ENCODE data around the gene LARGE1. TPM values are rescaled to one million over a fixed set of nuclear protein-coding genes. Genes with fewer than 3 reads are reported as not detected.

The LARGE1 gene
- total RNA-seq, 1 donor from 2014 or later, result 81.2 TPM

DNA sequence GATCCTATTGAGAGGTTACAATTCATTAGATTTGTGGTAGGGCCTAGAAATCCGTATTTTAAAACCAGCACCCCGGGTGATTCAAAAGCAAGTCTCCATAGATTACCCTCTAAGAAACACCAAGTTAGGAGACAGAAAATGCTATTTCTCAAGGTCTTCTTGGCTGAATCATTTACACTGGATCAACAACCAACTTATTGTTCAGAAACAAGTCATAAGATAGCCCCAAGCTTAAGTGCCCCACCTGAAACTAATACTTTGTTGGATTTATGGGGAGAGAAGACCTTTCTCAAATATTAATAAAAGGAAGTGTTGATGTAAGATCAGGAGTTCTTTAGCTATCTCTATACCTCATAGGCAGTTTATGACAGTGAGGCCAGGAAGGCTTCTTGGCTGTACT lies 345.2 kb downstream of the LARGE1 start:
- no peak for DNase-seq
- Mint-ChIP-seq H3K36me3 (ENCODE audit: unreplicated experiment) (no peaks in the 10 kb centered on the region), H3K9me3 (ENCODE audit: unreplicated experiment) (peaks cover 5% of the 10 kb centered on the region), H3K4me1 (ENCODE audit: low read depth, unreplicated experiment) (no peaks in the 10 kb centered on the region), H3K27me3 (ENCODE audit: unreplicated experiment) (no peaks in the 10 kb centered on the region), H3K27ac (ENCODE audit: unreplicated experiment) (no peak overlapping the region), H3K4me3 (ENCODE audit: unreplicated experiment) (no peak overlapping the region)
- TF ChIP-seq CTCF (IDR thresholded peaks at IDR 0.05; ENCODE audit: partially characterized antibody, unreplicated experiment), result no peak

DNA sequence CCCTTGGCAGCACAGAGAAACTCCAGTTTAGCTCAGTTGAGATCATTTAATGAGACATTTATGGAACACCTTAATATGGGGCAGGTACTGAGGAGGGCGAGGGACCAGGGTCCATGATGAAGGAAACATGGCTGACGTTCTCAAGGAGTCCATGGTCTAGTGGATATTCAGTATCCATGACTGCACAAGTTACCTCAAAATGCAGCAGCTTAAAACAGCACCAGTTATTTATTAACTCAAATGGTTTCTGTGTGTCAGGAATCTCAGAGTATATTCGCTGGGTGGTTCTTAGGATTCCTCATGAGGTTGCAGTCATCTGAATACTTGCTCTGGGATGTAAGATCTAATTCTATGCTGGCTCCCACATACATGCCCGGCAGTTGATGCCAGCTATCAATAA lies 346.8 kb downstream of the LARGE1 start:
- H3K36me3 Mint-ChIP-seq (ENCODE audit: unreplicated experiment), result no peaks in the 10 kb centered on the region
- H3K27me3 Mint-ChIP-seq (ENCODE audit: unreplicated experiment), result no peaks in the 10 kb centered on the region
- H3K9me3 Mint-ChIP-seq (ENCODE audit: unreplicated experiment), result no peaks in the 10 kb centered on the region
- H3K4me1 Mint-ChIP-seq (ENCODE audit: low read depth, unreplicated experiment), result peaks cover 9% of the 10 kb centered on the region
- no peak overlapping the region for H3K27ac Mint-ChIP-seq (ENCODE audit: unreplicated experiment)
- no peak overlapping the region for H3K4me3 Mint-ChIP-seq (ENCODE audit: unreplicated experiment)
- no peak for TF ChIP-seq CTCF (IDR thresholded peaks at IDR 0.05; ENCODE audit: partially characterized antibody, unreplicated experiment)
- DNase-seq, result no peak

DNA sequence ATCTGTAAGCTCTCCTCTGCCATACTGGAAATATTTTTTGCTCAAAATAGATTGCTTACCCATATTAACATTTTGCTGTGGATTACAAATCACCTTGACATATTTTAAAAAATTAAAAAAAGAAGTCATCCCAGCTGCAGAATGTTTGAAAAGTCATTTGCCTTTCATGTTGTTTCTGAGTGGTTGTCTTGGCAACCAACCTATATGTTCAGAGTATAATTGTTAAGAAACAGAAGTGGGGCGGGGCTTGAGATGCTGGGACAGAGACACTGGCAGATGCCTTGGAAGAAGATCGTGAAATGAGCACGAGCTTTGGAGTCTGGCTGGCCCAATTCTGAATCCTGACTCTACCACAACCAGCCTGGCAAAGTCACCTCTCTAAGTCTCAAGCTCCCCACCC lies 348.2 kb downstream of the LARGE1 start:
- Mint-ChIP-seq H3K9me3 (ENCODE audit: unreplicated experiment) (no peaks in the 10 kb centered on the region), H3K27me3 (ENCODE audit: unreplicated experiment) (peaks cover 4% of the 10 kb centered on the region), H3K4me3 (ENCODE audit: unreplicated experiment) (no peak overlapping the region), H3K36me3 (ENCODE audit: unreplicated experiment) (no peaks in the 10 kb centered on the region), H3K27ac (ENCODE audit: unreplicated experiment) (no peak overlapping the region), H3K4me1 (ENCODE audit: low read depth, unreplicated experiment) (peaks cover 12% of the 10 kb centered on the region)
- no peak for DNase-seq
- no peak for TF ChIP-seq CTCF (IDR thresholded peaks at IDR 0.05; ENCODE audit: partially characterized antibody, unreplicated experiment)

DNA sequence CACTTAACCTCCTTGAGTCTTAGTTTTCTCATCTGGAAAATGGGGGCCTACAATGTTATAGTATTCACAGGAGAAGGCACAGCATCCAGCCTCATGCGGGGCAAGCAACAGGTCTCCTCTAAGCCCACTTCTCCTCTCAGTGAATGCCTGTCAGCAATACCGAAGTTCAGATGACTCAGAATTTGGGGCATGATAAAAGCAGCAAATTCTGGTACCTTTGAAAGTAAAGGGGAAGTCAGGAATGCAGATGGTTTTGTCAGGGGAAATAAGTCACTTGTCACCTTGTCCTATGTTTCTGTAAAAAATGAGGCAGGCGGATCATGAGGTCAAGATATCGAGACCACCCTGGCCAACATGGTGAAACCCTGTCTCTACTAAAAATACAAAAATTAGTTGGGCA lies 350.2 kb downstream of the LARGE1 start:
- Mint-ChIP-seq H3K4me1 (ENCODE audit: low read depth, unreplicated experiment) (peaks cover 12% of the 10 kb centered on the region), H3K9me3 (ENCODE audit: unreplicated experiment) (no peaks in the 10 kb centered on the region), H3K36me3 (ENCODE audit: unreplicated experiment) (no peaks in the 10 kb centered on the region), H3K27me3 (ENCODE audit: unreplicated experiment) (peaks cover 4% of the 10 kb centered on the region), H3K27ac (ENCODE audit: unreplicated experiment) (no peak overlapping the region), H3K4me3 (ENCODE audit: unreplicated experiment) (no peak overlapping the region)
- no peak for TF ChIP-seq CTCF (IDR thresholded peaks at IDR 0.05; ENCODE audit: partially characterized antibody, unreplicated experiment)
- no peak for DNase-seq

GRCh38 chr22:33569559-33569958 lies 350.7 kb downstream of the LARGE1 start:
- no peak overlapping the region for H3K27ac Mint-ChIP-seq (ENCODE audit: unreplicated experiment)

More at GRCh38 chr22:33569559-33569958, 350.7 kb downstream of the LARGE1 start:
- no peaks in the 10 kb centered on the region for H3K9me3 Mint-ChIP-seq (ENCODE audit: unreplicated experiment)
- peaks cover 12% of the 10 kb centered on the region for H3K4me1 Mint-ChIP-seq (ENCODE audit: low read depth, unreplicated experiment)
- H3K27me3 Mint-ChIP-seq (ENCODE audit: unreplicated experiment), result peaks cover 4% of the 10 kb centered on the region
- no peak overlapping the region for H3K4me3 Mint-ChIP-seq (ENCODE audit: unreplicated experiment)
- H3K36me3 Mint-ChIP-seq (ENCODE audit: unreplicated experiment), result no peaks in the 10 kb centered on the region
- no peak for DNase-seq
- no peak for TF ChIP-seq CTCF (IDR thresholded peaks at IDR 0.05; ENCODE audit: partially characterized antibody, unreplicated experiment)

Measured in glutamatergic neuron (in vitro differentiated cells).